Suprapubic skin (tissue), 3 donors: ENCODE measurements around the gene PRXL2A.

Experiments
- POLR2AphosphoS5 ChIP-seq, 3 donors: sonication (generic); formaldehyde crosslinking; IDR thresholded peaks; one replicate each; pipeline ENCODE4 v1.6.1; 2017; ENCODE audit warnings: antibody characterized with exemption in 3 of 3
- TF ChIP-seq, protein P1 (sequence below), 2 donors: fragments of 200-600 bp in 1 of 2; fragments of 450-650 bp in 1 of 2; sonication (generic) in 1 of 2; IDR thresholded peaks; one replicate each; pipeline ENCODE4 v1.5.1; 2016 to 2019; ENCODE audit warnings: antibody characterized with exemption in 2 of 2, mild to moderate bottlenecking in 1 of 2, moderate library complexity in 1 of 2

DNA sequence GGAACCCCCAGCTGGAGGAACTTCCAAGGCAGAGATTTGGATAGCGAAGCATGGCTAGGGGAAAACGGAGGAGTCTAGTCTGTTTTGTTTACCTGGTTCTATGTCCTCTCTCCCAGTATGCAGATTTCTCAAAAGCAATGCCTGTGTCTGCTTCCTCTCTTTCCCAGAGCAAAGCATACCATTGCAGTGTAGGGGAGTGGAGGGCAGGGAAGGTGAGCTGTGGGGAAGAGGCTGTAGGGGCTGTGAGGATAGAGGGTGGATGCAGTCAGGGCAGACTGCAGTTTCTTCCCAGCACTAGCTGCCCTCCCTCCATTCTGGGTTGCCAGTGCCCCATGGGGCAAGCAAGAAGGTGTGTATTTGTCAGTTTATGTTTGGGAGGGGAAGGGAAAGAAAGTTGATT, 28.9 kb downstream of the PRXL2A start:
- TF ChIP-seq, protein P1, sequence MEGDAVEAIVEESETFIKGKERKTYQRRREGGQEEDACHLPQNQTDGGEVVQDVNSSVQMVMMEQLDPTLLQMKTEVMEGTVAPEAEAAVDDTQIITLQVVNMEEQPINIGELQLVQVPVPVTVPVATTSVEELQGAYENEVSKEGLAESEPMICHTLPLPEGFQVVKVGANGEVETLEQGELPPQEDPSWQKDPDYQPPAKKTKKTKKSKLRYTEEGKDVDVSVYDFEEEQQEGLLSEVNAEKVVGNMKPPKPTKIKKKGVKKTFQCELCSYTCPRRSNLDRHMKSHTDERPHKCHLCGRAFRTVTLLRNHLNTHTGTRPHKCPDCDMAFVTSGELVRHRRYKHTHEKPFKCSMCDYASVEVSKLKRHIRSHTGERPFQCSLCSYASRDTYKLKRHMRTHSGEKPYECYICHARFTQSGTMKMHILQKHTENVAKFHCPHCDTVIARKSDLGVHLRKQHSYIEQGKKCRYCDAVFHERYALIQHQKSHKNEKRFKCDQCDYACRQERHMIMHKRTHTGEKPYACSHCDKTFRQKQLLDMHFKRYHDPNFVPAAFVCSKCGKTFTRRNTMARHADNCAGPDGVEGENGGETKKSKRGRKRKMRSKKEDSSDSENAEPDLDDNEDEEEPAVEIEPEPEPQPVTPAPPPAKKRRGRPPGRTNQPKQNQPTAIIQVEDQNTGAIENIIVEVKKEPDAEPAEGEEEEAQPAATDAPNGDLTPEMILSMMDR (IDR thresholded peaks at IDR 0.05): no peak
- no peak for TF ChIP-seq POLR2AphosphoS5 (IDR thresholded peaks at IDR 0.05)
